Tongue (tissue), 2 donors: Measurements from ENCODE around the gene WAPL. TPM values are rescaled to one million over a fixed set of nuclear protein-coding genes. Genes with fewer than 3 reads are reported as not detected.
A peak's percentile ranks its signal among the peaks of the same experiment; 100 is the strongest.
"Not testable (repeated sequence)": the region's sequence is repeated elsewhere in the genome, so short reads cannot be mapped to it uniquely, and the experiment has no call there.

Experiments used
- DNase-seq: peaks from one replicate; pipeline ENCODE4 v3.0.0-alpha.2; 2015
- total RNA-seq: library from RNA; depleted of rRNA; stranded (reverse); fragments of >200 nt; gene quantifications from one replicate; pipeline ENCODE4 v1.2.3, GENCODE V29; 2014

WAPL gene
- total RNA-seq, 1 donor from 2014 or later, result 58.3 TPM

DNA sequence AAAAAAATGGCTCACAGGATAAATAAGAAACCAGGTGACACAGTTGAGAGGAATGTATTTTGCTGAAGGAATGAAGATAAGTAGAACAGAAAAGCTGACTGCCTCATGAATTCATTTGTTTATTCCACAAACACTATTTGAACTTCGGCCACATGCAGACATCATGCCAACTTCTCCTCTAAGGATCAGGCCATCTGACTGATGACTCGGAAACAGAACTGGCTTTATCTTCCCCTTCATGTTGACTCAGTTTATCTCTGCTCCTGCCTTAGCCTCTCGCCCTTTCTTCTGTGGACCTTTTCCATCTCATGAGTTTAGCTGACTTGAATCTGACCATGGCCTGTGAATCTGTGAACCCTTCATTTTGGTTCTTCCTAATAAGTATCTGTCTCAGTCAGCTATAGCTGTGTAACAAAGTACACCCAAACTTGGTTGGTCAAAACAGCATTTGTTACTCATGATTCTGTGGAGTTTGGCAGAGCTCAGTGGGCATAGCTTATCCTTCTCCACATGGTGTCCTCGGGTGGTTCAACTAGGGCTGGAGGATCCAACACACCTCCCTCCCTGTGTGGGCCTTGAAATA lies 111.0 kb downstream of the WAPL start:
- DNase-seq, result no peak

DNA sequence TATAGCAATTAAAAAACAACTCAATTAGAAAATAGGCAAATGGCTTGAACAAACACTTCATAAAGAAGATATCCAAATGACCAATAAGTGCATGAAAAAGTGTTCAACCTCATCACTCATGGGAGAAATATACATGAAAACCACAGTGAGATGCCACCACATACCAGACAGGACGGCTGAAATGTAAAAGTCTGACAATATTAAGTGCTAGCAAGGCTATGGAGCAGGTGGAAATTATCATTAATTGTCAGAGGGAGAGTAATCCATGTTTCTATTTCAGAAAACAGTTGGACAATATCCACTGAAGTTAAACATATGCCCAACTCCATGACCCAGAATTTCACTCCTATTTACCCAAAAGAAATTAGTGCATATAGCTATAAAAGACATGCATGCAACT lies 112.4 kb downstream of the WAPL start:
- DNase-seq, result no peak

DNA sequence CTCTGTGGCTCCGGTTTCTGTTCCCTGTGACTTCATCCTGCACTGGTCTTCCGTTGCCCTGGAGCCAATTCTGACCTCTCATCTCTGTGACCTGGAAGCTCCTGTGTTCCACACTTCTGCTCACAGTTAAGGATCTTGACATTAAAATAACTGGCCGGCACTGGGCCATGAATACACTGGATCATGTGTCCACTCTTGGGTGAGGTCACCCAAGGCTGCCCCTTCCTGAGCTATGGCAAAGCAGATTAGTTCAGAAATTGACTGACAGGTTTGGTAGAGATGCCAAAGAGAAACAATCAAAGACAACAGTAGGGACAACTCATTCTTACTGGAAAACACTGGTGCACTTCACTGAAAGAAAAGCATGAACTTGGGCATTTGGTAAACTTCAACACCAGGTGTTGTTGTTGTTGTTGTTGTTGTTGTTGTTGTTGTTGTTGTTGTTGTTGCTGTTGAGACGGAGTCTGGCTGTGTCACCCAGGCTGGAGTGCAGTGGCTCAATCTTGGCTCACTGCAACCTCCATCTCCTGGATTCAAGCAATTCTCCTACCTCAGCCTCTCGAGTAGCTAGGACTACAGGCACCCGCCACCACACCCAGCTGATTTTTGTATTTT lies 118.3 kb downstream of the WAPL start:
- DNase-seq, result no peak

DNA sequence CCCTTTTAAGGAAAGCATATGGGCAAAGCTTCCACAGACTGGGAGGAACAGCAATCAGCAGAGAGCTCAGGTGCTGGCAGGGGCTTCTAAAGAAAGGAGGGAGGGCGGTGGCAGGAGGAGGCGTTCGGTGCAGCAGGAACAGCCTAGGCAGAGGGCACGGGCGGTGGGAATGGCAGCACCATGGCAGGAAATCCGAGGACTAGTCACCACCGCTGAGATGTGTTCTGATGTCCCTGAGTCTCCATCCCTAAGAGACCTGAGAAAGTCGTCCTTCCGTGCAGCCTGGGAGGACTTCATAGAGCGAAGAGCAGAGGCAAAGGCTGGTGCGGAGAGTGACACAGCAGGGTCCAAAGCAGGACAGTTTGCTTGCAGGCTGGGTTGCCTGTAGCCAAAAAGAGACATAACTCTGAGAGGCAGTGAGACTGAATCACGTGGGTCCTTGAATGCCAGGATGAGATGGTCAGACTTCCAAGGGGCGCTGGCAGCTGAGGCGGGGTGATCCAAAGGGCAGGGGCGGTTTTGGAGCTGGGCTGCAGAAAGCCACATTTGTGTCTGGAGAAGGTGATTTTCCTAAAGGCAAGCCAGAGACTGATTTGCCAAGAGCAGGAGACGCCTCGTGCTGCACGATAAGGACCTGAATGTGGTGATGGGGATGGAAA lies 119.2 kb downstream of the WAPL start:
- no peak for DNase-seq

DNA sequence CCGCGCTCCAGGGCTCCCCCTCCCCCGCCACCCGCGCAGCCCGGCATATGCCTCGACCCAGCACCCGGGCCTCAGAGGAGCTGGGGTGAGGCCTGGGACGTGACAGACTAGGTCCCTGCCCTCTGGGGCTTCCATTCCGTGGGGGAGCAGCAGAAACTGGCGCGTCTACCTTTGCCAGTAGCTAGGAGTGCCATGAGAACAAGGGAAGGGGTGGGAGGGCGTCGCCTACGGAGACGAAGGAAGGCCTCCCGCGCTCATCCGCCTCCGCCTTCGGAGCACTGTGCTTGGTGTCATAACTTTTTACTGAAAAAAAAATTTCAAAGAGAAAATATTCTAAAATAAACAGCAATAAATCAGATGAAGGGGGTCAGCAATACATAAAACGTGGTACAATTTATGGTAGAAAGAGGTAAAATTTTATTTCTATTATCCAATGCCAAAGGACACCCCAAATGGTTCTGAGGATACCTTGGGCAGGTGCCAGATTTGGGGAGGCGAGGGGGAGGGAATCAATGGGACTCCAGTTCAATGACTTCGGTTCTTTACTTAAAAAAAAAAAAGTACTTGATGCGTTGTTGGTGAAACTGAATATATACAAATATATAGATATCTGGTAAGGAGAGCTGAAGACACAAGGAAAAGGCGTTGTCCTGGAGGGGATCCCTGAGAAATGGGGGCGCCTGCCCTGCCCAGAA lies 119.9 kb downstream of the WAPL start:
- DNase-seq, result no peak

DNA sequence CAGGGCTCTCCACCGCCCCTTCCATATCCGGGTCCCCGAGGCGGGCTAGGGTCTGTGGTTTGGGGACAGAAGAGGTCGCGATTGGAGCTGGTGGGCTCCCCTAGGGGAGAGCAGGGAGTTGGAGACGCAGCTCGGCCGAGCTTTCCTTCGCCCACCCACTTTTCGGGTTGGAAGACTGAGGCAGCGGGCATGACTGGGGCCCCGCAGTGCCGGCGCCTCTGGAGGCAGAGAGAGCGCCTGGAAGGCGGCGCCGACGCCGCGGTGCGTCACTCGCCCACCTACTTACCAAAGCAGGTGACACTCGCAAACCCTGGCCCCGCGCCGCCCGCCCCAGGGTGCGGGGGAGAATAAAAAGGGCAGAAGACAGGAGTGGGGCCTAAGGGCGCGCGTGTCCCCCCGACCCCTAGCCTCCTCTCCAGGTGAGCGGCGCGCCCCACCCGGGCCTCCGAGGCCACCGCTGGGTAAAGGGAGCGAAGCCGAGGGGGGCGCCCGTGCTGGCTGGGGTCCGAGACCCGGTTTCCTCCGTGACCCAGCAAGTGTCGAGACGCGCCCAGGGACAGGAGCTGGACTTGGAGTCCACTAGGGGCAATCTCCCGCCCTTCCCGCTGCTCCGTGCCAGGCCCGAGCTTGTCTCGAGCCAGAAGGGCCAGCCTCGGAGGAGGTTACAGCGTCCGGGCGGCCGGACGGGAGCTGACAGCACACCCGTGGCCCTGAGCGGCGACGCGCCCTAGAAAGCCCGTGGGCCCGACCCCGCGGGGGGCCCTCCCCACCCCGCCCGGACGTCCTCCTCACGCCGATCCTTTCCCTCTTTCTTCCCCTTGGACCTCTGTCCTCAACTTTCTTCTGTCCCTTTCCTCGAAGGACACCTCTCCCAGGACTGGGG lies 120.6 kb downstream of the WAPL start:
- DNase-seq, result peak; percentile 35

DNA sequence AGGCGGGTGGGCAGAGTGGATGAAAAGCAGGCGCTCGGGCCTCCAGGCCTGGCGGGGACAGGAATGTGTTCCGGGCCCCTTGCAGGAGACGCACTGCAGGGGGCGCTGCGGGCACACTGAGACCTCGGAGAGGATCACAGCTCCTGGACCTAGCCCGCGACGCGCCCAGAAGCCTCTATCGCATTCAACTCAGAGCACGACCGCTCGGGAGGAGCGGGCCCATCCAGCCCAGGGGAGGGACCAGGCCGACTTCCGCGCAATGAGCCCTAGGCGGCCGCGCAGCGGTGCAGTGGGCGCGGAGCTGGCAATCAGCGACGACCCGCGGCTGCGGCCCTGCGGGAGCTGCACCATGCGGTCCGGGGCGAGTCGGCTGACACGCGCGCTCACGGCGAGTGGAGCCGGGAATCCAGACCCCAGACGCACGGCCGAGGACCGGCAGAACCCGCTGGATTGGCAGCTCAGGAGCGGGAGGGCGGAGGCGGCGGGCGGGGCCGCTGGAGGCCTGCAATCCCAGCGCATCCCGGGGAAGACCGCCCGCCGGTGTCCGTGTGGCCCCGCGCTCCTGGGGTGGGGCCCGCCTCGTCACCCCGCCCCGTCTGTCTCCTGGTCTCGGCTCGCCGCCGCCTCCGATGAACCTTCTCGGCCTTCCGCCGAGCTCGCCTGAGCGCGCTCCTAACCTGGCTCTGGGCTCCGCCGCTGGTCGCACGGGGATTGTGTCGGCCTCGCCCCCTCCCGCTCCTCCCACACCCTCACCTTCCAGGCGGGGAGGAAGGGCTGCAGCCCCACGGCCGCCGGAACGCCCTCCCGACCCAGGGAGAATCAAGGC lies 121.5 kb downstream of the WAPL start:
- peak; percentile 96 for DNase-seq

DNA sequence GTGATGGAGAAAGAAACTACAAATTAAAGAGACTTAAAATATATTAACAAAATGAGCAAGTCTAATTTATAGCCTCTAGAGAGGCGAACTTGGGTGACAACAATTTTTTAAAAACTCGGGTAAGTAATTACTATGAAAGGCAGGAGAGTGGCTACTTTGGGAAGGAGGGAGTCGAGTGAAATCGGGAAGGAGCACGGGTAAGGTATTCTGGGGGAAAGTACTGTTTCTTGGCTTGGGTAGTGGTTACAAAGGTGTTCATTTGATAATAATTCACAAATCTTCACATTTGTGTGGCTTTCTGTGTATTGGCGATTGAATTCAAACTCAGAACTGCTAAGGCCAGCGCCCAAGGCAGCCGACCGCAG lies 122.1 kb downstream of the WAPL start:
- DNase-seq, result no peak

DNA sequence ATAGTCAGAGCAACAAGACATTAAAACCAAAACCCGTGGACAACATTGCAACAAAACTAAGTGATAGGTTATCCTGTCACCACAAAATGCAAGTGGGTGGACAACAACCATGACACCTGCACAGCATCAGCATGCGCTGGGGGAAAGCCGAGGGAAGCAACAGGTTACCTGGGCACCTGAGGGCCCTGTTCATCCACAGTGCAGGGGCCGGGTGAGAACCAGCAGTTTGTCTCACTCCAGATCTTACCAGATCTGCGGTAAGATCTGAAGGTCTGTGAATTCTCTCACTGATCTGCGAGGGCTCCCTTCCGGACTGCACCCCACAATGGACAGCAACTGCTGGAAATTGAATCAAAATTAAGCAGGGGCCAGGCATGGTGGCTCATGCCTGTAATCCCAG lies 124.5 kb downstream of the WAPL start:
- DNase-seq, result no peak

DNA sequence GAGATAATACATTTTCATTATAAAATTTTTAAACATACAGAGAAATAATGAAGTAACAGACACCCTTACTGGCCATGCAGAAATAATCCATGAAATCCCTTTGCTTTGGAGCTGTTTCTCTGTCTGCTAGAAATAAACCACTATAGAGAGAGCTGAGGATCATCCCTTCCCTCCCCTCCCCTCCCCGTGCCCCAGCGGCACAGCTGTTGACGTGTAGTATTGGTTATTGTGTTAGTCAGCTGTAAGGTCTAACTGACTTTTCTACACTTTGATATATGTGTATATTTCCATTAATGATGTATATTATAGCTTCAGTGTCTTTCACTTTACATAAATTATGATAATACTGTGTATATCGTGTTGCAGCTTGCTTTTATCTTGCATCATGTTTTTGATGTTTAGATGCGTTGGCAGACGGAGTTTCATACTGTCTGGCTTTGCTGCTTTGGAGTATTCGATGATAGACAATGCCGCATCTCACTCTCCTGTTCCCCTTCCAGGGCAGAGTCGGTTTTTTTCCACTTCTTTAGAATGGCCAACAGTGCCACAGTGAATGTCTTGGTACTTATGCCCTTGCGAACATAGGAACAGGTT lies 127.6 kb downstream of the WAPL start:
- no peak for DNase-seq

DNA sequence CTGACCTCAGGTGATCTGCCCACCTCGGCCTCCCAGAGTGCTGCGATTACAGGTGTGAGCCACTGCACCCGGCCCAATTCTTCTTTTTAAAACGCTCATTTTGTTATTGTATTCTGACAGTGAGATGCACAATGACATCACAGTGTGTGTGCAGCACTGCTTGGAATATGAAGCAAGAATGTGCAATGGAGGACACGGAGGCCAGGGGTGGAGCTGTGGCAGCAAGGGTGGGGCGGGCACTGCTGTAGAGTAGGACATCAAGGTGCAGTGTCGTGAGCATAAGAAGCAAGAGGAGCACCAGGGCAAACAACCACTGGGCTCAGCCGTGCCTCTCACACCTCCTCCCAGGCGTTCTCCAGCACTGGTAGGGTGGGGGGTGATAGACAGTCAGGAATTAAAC lies 128.2 kb downstream of the WAPL start:
- no peak for DNase-seq

DNA sequence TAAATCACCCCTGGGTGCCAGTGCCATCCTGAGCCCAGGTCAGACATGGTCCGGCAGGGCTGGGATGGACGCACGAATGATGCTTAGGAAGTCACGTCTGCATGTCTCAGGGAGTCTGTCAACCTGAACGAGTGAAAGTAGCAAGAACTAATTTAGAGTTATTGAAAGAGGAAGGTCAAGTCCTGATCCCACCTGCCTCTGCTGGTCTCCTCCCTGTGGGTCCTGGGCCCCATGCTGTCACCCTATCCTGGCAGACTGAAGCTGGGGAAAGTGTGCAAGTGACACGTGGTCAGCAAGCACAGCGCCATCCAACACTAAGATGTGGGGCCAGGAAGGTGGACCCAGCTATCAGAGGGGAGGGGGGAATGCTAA lies 128.9 kb downstream of the WAPL start:
- DNase-seq, result no peak

DNA sequence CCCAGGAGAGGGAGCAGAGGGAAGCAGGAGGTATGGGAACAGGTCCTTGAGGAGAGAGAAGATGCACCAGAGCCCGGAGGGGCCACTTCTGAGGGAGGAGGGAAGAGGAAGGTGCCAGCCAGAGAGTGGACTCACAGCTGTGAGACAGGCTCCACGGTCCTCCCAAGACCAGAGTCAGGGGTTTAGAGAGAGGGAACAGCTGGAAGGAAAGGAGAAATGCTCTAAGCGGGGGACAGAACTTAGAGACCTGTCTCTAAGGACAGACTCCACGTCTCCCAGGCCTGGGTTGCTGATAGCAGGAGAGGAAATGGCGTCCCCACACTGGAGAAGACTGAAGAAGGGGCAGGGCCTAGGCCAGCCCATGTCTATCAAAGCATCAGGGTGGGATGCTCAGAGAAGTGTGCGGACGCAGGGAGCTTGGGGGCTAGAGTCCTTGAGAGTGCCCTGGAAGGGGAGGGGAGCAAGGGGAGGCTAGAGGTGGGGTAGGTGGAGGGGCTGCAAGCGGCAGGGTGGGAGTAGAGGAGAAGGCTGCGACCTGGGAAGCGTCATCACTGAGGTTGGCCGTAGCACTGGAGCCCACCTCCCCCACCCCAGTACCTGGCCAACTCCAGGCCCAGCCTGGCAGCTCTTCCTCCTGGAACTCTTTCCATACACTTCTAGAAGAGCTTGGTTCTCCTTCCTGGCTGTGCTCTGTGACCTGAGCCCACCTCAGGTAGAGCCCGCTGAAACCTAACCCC lies 129.4 kb downstream of the WAPL start:
- no peak for DNase-seq

DNA sequence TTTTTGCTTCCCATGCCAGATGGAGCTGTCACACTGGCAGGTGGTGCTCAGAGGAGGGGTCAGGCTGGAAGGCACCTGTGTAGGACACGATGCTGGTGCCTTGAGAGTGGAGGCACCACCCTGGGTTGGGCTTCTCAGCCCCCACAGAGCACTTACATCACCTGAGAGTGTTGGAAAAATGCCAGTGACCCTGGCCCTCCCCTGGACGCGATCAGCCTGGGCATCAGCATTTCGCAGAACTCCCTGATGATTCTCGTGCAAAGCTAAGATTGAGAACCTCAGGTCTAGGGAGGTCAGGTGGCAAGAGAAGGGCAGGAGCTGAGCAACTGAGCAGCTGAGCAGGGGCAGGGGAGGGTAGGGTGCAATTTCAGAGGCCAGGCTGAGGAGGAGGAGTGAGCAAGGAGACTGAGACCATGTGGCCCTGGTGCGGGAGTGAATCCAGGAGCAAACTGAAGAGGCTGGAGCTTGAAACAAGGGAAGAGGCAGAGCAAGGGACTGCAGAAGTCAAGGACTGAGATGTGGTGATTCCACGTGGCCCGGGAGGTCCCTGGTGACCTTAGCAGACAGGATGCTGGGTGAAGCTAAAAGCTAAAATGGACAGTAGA lies 130.3 kb downstream of the WAPL start:
- DNase-seq, result no peak

DNA sequence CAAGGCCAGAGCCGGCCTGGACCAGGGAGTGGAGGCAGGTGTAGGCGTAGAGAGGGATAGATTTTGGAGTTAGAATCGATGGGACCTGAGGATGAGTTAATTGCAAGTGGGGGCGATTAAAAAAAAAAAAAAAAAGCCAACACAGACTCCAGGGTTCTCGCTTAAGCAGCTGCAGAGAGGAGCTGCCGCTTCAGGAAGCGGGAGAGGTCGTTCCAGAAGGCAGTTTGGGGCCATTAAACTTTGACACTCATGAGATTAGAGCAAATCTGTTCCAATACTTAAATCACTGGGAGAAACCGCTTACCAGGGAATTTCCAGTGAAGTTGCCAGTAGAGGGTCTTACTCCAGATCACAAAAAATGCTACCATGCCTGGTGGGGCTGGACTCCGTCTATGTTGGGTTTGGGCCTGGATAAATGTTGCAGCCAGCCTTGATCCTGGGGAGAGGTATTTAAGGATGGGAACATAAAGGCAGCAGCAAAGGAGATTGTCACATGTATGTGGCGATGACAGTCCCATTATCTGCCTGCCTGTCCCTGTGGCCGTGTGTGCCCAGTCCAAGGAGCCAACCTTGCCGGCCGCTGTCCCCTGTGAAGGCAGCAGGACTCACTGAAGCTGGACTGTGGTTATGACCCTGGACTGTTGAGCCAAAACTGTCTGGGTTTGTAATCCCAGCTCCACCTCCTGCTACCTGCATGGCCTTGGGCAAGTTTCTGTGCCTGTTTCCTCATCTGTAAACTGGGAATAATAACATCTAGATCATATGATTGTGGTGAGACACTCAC lies 131.1 kb downstream of the WAPL start:
- no peak for DNase-seq

DNA sequence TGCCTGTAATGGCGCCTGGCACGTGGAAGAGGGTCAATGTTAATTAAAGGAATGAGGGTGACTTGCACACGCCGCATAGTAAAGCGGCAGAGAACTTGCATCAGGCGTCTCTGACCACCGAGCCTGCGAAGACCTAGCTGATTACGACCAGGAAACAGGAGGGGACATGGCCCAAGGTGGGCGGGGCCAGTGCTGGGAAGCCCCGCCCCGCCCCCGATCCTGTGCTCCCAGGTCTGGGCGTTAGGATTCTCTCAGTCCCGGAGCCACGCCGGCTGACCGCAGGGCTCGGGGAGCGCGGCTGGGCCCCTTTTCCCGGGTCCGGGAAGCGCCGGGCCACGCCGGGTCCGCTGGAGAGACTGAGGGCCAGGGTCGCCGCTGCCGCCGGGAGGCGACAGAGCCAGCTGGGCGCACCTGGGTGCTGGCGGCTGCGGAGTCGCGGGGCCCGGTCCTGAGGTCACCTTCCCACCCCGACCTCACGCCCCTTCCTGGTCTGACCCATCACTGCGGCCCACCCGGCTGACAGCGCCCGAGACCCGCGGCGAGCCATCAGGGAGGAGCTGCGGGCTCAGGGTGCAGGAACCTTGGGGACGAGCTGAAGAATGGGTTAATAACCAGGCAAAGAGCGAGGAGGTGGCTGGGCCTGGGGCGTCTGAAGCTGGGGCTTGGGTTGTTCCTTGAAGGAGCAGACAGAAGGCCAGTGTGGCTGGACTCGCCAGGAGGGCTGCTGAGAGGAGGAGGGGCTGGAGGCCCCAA lies 132.0 kb downstream of the WAPL start:
- DNase-seq, result no peak

DNA sequence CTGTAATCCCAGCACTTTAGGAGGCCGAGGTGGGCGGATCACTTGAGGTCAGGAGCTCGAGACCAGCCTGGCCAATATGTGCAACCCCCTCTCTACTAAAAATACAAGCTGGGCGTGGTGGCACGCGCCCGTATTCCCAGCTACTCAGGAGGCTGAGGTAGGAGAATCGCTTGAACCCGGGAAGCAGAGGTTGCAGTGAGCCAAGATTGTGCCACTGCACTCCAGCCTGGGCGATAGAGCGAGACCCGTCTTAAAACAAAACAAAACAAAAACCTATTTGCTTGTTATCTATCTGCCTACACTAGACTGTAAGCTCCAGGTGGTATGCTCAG lies 132.5 kb downstream of the WAPL start:
- not testable (repeated sequence) for DNase-seq

DNA sequence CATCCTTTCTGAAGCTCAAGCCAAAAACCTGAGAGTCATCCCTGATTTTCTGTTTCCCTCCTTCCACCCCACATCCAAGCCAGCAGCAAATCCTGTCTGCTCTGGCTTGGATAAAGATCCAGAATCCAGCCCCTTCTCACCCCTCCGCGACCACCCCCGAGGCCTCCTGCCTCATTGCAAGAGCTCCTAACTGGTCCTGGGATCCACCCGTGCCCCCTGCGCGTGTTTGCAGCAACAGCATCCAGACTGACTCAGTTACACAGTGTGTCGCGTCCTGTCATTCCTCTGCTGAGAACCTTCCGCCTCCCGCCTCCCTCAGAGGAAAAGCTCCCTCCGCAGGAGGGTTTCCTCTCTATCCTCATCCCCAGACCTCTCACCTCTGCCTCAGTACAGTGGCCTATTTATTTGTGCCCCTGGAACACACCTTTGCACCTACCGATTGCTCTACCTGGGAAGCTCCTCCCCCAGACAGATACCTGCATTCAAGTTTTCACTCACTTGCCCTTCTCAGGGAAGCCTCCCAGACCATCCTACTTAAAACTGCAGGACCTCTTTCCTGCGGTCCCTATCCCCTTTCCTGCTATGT lies 133.4 kb downstream of the WAPL start:
- DNase-seq, result no peak
